Measurements from ENCODE around the gene TRMT2A.

TRMT2A gene

DNA sequence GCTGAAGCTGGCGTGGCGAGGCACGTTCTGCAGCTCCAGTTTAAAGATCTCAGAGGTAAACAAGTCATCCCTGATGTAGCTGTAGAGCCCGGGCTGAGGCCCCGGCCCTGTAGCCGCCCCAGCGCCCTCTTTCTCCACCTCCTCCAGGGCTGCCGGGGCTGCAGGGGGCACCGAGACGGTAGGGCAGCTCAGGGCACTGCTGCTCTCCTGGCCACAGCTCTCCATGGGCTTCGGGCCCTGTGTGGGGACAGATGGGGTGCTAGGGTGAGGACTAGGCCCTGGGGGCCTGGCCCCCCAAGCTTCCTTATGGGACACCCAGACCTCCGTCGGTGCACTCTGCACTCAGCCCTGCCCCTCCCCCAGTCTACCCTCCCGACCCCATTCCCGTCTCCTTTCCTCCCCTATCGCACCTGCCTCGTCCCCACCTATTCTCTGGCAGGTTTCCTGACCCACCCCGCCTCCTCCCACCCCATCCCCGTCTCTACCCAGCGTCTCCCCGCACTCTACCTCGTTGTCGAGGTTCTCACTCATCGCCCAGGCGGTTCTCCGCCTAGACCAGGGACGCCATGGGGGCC, 563 bp downstream of the TRMT2A start:
- peak overlapping the region; percentile 90 for H3K27ac ChIP-seq (replicated peaks)
- no peaks in the 10 kb centered on the region for H3K27me3 ChIP-seq (ENCODE audit: insufficient read depth, poor library complexity, severe bottlenecking)
- DNase-seq (ENCODE audit: low read depth in 1 of 2, low spot score in 1 of 2): peak in 1 of 2 experiments; percentile 47
- peak overlapping the region; percentile 98 for H3K4me3 ChIP-seq (replicated peaks; ENCODE audit: insufficient read depth, low read length)
- TF ChIP-seq REST (IDR thresholded peaks at IDR 0.05; ENCODE audit: insufficient replicate concordance, low read depth) (no peak), SPI1 (IDR thresholded peaks at IDR 0.05; ENCODE audit: borderline replicate concordance, low read depth) (no peak), POLR2AphosphoS5 (IDR thresholded peaks at IDR 0.05; ENCODE audit: low read depth) (peak; percentile 6; the same call in 1 of the 2 replicates)

- TF ChIP-seq SPI1 (IDR thresholded peaks at IDR 0.05; ENCODE audit: borderline replicate concordance, low read depth) (no peak), GABPA (IDR thresholded peaks at IDR 0.05; ENCODE audit: low read depth) (no peak), POLR2AphosphoS5 (IDR thresholded peaks at IDR 0.05; ENCODE audit: low read depth) (0 out of 2 replicates have a peak, but pooled peaks have one; percentile 10)
- H3K27me3 ChIP-seq (ENCODE audit: insufficient read depth, poor library complexity, severe bottlenecking): no peaks in the 10 kb centered on the region
- DNase-seq (ENCODE audit: low read depth in 1 of 2, low spot score in 1 of 2): no peak
- H3K27ac ChIP-seq (replicated peaks): peak within 1 kb of the TSS; percentile 90
- H3K4me3 ChIP-seq (replicated peaks; ENCODE audit: insufficient read depth, low read length): peak within 1 kb of the TSS; percentile 98
Measured at GRCh38 chr22:20115691-20116375, 1.2 kb downstream of the TRMT2A start, which contains the start of gene RANBP1. Gene RANBP1, plus strand, starts transcription at chr22:20116104. Its CDS starts 81 bp downstream, at chr22:20116185.

- DNase-seq (ENCODE audit: low read depth in 1 of 2, low spot score in 1 of 2): no peak
- H3K4me3 ChIP-seq (replicated peaks; ENCODE audit: insufficient read depth, low read length): no peak overlapping the region
- TF ChIP-seq REST (IDR thresholded peaks at IDR 0.05; ENCODE audit: insufficient replicate concordance, low read depth) (no peak), POLR2AphosphoS5 (IDR thresholded peaks at IDR 0.05; ENCODE audit: low read depth) (peak; percentile 13; the same call in 1 of the 2 replicates), GABPA (IDR thresholded peaks at IDR 0.05; ENCODE audit: low read depth) (no peak)
- no peaks in the 10 kb centered on the region for H3K27me3 ChIP-seq (ENCODE audit: insufficient read depth, poor library complexity, severe bottlenecking)
- H3K27ac ChIP-seq (replicated peaks): peak overlapping the region; percentile 90
Measured at GRCh38 chr22:20114506-20115475, 2.2 kb downstream of the TRMT2A start.

DNA sequence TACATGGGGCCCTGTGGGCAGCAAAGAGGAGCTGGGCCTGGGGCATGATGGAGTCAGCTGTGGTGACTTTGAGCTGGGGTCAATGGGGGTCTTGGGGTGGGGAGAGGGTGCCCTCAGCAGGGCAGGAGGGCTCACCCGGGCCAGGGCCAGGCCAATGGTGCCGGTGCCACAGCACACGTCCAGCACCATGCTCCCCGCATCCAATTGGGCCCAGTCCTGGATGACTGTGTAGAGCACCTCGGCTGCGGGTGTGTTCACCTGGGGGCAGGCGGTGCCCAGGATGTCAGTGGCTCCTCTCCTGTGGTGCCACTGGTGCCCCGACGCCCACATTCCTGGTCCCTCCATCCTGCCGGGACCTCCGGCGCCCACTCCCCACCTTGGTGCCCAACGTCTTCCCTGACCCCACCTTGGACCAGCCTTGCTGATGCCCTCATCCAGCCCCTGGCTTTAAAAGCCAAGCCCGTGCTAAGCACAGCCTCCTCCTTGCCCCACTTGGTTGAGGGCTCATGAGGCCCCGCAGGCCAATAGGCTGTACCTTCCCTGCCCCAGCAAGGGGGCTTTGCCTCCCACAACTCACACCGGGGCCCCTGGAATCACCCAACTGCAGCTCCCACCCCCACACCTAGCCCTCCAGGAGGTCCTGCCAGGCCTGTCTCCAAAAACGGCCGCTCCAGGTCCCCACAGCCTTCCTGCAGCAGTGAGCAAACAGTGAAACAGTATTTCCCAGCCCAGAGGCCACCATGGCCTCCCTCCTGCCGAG, 3.3 kb downstream of the TRMT2A start:
- no peak overlapping the region for H3K4me3 ChIP-seq (replicated peaks; ENCODE audit: insufficient read depth, low read length)
- no peaks in the 10 kb centered on the region for H3K27me3 ChIP-seq (ENCODE audit: insufficient read depth, poor library complexity, severe bottlenecking)
- H3K27ac ChIP-seq (replicated peaks): no peak overlapping the region
- no peak for DNase-seq (ENCODE audit: low read depth in 1 of 2, low spot score in 1 of 2)
- TF ChIP-seq, protein P1, sequence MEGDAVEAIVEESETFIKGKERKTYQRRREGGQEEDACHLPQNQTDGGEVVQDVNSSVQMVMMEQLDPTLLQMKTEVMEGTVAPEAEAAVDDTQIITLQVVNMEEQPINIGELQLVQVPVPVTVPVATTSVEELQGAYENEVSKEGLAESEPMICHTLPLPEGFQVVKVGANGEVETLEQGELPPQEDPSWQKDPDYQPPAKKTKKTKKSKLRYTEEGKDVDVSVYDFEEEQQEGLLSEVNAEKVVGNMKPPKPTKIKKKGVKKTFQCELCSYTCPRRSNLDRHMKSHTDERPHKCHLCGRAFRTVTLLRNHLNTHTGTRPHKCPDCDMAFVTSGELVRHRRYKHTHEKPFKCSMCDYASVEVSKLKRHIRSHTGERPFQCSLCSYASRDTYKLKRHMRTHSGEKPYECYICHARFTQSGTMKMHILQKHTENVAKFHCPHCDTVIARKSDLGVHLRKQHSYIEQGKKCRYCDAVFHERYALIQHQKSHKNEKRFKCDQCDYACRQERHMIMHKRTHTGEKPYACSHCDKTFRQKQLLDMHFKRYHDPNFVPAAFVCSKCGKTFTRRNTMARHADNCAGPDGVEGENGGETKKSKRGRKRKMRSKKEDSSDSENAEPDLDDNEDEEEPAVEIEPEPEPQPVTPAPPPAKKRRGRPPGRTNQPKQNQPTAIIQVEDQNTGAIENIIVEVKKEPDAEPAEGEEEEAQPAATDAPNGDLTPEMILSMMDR (IDR thresholded peaks at IDR 0.05; ENCODE audit: insufficient read depth, low read length): no peak
- TF ChIP-seq SPI1 (IDR thresholded peaks at IDR 0.05; ENCODE audit: borderline replicate concordance, low read depth) (no peak), POLR2AphosphoS5 (IDR thresholded peaks at IDR 0.05; ENCODE audit: low read depth) (no peak; the same call in 1 of the 2 replicates), REST (IDR thresholded peaks at IDR 0.05; ENCODE audit: insufficient replicate concordance, low read depth) (no peak), GABPA (IDR thresholded peaks at IDR 0.05; ENCODE audit: low read depth) (no peak)
